ENCODE measurements around the gene ARHGAP20.

Gene ARHGAP20

DNA sequence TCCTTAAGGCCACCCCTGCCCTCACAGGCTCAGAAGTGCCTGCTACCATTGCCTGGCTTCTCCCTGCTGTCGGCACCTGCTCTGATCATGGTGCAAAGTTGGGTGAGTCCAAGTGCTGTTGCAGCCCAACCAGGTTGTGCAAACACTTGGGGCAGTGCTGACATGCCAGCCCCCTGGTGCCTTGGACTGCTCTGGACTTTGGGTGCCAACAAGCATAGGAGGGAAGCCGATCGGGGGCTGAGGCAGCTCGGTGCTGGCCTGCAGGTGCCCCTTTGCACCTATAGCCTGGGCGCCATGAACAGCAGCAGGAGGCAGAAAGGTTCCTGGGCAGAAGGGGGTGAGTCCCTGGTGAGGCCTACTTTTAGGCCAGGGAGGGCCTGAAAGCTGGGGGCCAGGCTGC, 113.0 kb downstream of the ARHGAP20 start:
- no peak for DNase-seq

DNA sequence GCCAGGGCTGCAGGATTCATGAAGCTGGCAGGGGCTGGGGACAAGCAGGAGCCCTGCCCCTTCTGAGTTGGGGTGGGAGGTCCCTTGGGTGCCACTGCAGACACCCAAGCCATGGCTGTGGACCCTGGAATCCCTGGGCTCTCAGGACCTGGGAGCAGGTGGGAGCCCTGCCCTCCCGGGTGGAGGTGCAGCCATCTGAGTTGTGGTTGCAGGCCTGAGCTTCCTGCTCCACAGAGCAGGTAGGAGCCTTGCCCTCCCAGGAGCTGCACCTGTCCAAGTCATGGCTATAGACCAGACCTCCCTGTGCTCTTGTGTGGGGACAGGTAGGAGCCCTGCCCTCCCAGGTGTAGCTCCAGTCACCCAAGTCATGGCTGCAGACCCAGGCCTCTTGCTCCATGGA, 113.5 kb downstream of the ARHGAP20 start:
- DNase-seq = no peak

DNA sequence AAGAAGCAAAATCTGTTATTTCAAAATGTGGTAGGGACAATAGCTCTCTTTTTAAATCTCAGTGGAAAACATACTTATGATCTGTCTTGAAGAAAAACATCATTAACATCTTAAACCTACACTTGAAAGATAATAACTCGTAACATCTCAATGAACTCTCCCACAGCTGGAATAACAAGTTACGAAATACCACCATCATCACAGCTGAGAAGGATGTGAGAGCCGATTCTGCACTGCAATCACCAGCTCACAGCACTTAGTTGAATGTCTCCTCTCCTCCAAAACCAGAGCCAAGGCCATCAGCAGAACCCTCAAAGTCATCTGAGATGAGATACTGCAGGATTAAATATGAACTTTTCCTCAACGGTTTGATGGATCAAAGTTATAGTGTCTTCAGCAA, 124.3 kb downstream of the ARHGAP20 start:
- DNase-seq = no peak

DNA sequence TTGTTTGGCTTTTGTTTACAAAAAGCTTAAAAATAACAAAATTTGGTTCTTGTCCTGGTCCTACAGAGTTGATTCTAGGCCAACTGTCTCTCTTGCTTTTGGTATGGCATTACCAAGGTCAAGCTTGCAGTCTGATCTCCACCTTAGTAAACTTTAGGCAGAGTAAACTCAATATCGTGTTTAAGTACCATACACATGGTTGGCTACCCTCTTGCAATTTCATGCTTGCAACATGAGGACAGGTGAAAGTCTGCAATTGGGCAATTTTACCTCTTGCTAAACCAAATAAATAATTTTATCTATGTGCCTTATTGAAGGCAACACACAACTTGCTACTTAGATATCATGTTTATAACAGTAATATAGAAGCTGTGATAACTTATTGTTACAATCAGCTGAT, 125.1 kb downstream of the ARHGAP20 start:
- DNase-seq = no peak

DNA sequence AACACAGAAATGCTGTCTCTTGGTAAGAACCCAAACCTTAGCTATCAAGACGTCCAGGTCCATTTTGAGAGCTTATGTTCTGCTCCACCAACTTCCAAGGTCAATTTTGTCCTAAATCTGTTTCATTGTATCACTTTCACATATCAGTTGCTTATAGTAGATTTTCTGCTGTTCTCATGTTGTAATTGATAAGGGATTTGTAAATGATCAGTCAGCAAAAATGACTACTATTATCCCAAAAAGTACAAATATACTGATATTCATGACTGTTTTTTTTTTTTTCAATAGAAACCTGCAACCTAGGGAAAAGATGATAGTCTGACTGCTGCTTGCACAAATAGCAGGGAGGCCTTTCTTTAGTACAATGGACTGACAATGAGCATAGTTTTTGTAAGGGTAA, 128.1 kb downstream of the ARHGAP20 start:
- no peak for DNase-seq

DNA sequence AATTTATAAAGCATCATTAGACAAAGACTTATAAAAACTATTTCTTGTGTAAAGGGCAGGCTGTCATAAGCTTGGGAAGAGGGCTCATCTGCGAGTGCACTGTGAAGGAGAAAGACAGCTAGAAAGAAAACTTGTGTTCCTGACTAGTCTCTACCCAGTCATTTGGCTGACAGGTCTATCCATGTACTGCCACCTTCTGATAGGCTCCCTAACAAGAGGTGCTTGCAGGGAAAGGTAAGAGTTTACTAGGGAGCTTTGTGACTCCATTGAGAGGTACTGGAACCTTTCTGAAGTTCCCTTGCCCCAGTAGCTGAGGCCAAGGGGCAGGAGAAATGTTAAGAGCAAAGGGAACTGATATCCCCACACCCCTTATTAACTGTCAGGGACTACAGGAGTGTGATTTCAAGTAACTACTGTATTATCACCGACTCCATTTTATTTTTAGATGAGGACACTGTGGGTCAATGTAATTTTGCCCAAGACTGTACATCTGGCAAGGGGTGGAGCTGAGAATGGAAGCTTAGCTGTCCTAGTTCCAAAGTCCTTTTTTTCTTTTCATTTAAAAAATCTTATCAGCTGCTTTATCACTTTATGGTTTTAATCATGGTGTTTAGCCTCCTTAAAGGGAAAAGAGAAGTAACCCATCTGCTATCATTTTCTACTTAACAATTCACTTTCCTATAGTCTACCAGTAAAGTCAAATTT, 129.4 kb downstream of the ARHGAP20 start:
- no peak for DNase-seq

DNA sequence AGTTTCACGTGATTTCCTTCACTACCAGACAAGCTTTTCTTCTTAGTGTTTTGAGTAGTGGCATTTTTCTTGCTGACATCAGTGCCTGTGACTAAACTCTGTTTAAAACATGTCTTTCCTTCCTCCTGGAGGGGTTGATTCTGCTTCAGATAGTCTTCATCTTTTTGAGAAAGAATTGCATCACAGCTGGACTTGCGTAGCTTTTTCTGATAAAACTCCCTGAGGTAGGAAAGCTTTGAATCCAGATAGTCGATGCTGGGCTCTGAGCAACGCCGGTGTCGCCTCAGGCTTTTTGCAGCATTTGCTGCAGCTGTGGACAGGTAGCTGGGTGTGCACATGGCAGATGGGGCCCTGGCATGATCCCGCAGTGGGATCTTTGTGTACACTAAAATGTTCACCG, 131.7 kb downstream of the ARHGAP20 start:
- DNase-seq = no peak

DNA sequence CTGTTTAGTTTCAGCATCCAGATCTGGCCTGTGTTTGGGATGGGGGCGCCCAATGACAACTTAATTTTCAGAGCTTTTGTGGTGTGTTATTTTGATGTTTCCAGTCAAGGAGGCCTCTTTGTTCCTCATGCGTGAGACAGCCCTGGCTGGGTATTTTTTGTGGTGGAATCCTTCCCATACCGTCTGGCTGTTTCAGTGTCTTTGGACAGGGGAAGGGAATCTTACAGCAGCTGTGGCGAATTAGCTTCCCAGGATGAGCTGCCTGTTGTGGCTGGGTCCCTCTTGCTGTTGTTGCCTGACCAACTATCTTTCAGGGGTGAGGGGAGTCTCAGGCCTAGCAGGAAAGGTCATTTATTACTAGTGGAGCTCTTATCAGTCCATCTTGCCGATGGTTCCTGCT, 138.8 kb downstream of the ARHGAP20 start:
- peak; percentile 2 for DNase-seq

DNA sequence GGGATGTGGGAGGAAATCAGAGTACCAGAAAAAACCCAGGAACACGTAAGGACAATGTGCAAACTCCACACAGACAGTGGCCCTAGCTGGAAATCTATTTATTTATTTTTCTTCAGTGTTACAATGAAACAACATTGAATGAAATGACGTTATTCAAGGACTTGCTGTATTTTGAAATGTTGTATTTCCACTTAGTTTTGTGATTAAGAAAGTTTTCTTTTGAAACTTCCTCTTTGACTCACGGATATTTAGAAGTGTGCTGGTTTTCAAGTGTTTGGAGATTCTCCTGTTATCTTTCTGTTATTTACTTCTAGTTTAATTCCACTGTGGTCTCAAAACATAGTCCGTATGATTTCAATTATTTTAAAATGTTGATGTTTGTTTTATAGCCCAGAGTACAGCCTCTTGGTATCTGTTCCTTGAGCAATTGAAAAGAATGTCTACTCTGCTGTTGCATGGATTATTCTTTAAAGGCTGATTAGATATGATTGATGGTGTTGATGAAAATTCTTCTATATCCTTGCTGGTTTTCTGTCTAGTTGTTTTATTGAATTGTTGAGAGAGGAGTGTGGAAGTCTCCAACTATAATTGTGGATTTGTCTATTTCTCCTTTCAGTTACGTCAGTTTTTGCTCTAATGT, 141.0 kb downstream of the ARHGAP20 start:
- no peak for DNase-seq

DNA sequence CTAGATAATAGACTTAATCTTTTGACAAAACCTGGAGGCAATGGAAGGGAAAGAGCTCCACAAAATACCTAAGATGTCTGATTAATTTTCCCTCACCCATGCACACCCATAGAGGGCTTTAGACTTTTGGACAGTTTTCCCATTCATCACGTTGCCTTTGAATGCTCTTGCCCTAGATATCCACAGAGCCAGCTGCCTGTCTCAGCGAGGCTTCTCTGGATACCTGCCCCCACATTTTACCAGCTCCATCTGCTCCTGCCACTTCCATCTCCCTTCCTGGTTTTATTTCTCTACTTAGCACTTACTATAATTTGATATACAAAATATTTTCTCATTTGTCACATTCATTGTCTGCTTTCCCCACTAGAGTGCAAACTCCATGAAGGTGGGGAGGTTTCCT, 145.7 kb downstream of the ARHGAP20 start:
- peak; percentile 1 for DNase-seq

DNA sequence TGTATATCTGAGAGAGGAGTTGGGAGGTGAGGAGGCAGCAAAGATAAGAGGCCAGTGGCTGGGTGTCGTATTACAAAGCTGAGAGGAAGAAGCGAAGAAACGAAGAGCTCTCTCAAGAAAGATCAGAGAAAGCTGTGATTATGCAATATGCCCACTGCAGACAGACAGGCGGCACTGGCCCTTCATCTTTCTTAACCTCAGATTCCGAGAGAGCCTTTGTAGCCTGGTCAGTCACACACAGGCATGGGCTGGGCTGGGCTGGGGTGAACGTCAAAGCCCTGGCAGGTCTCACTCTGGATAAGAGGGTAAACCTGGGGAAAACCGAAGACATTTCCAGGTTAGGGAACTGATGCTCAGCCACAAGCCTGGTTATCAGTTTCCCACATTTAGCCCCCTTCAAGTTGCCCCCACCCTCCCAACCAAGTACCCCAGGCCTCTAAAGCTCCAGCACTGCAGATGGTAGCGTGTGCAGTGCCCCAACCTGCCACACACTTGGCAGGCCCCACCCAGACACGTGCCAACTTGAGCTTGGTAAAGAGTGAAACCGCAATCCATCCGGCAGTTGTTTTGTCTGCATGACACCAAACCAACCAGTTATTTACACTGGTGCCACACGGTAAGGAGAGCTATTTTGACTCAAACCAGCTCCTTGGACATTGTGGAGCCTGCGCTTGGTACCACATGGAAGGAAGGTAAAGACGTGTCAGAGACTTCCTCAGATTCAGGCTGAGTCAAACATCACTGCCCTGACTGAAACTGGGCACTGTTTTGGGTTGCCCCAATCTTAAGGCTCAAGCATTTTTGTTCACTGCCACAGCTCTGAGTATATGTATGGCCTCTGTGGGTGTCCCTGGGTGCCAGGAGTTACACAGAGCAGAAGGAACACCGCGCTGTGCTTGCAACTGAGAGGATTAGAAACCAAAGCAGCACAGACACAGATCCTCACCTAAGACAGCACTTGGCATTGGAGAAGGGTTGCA, 146.6 kb downstream of the ARHGAP20 start:
- peak; percentile 35 for DNase-seq

DNA sequence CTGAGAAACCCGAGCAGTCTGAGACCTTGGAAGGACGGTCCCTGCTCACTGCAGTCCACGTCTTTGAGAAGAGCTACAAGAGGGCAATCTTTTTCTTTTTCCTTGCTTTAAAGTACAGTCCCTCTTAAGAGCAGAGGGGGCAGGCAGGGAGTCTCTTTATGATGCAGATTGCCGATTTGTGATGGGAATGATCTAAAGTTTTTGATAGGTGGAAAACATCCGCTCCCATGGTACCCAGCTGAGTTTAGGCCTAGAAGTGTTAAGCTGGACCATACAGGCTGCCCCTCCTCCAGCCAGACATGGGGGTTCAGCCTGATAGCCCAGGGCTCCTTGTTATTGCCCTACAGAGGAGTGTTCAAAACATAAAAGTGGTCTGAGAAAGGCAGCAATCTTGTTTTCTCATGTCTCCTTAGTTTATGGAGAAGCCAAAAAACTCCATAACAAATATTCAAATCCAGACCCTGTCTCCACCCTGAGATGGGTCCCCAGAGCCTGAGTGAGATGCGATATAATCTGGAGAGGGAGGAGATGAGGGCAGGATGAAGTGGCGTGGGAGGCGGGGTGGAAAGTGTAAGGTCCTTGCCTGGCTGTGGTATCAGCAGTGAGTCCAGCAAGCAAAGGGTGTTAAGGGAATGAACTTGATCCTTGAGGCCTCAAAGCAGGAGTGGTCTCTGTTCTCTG, 147.4 kb downstream of the ARHGAP20 start:
- DNase-seq = no peak

DNA sequence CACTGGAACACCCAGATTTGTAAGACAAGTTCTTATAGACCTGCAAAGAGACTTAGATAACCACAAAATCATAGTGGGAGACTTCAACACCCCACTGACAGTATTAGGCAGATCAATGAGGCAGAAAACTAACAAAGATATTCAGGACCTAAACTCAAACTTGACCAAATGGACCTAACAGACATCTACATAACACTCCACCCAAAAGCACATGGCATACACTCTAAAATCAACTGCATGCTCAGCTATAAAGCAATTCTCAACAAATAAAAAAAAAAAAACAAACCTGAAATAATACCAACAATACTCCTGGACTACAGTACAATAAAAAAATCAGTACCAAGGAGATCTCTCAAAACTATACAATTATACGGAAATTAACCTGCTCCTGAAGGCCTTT, 167.5 kb downstream of the ARHGAP20 start:
- no peak for DNase-seq

DNA sequence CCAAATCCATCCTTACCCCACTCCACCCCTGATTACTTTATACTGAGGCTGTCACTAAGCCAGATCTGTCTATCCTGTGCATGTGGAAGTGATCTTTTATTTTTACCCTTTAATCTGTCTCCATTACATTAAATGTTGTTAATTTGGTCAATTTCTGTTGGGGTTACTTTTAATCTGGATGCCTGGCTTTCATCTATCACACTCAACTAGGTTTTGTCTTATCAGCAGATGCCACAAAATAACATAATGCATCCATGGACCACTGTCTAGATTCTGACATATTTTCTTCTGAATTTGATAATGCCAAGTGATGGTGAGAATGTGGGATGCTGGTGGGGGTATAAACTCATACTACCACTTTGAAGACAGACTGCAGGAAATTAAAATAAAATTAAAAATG, 174.1 kb downstream of the ARHGAP20 start:
- no peak for DNase-seq

DNA sequence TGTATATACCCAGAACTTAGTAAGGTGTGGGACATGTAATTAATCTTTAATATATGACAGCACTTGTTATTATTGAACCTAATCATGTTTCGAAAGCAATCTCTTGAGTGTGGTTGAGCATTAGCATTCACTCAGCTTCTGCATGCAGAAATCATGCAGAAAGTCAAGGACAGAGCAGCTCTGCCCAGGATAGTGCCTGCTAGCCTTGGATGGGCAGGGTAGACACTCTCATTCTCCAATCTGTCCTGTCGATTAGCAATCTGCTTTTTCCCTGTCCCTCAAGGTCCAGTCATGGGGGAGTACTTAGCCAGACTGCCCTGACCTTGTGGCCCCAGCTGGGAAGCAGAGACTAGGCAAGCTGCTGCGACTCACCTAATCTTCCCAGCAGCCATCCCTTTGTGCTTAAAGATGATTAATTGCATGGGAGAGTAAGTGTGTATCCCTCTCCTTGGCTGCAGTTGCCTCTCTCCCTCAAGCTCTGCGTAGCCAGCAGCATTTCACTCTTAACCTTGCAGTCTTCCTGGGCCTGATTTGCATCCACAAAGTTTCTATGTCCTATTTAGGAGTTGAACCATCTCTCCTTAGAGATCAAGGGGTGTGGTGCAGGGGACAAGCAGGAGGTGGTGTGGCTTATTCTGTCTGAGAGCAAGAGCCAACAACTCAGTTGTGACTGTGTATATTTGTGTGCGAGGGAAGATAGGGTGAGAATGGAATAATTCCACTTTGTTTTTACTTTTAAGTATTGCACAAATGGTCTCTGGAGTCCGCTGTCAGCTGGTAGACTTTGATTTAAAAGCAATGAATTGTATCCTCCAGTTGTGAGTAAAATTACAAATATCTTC, 181.1 kb downstream of the ARHGAP20 start:
- no peak for DNase-seq

DNA sequence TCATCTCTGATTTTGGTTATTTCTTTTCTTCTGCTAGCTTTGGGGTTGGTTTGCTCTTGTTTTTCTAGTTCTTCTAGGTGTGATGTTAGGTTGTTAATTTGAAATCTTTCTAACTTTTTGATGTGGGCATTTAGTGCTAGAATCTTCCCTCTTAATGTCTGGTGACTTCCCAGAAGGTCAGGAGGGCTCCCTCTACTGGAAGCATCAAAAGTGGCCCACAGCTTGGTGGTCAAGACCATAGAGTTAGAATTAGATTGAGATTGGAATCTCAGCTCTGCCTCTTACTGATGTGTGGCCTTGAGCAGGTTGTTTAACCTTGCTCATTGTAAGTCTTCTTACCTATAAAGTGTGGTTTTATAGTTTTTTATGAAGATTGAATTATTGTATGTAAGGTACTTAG, 183.2 kb downstream of the ARHGAP20 start:
- no peak for DNase-seq

DNA sequence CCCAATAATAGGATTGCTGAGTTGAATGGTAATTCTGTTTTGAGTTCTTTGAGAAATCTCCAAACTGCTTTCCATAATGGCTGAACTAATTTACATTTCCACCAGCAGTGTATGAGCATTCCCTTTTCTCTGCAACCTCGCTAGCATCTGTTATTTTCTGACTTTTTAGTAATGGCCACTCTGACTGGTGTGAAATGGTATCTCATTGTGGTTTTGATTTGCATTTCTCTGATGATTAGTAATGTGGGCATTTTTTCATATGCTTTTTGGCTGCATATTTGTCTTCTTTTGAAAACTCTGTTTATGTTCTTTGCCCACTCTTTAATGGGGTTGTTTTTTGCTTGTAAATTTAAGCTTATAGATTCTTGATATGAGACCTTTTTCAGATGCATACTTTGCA, 185.1 kb downstream of the ARHGAP20 start:
- DNase-seq = no peak
